NCI-H187 (cell line): ENCODE results near the gene TUSC2.
"Not testable (repeated sequence)": the region's sequence is repeated elsewhere in the genome, so short reads cannot be mapped to it uniquely, and the experiment has no call there.

Source experiments
- DNase-seq, 2 experiments: peaks; one replicate each; lab custom pipeline; 2025; lab: John Stamatoyannopoulos, UW

Gene TUSC2

DNA sequence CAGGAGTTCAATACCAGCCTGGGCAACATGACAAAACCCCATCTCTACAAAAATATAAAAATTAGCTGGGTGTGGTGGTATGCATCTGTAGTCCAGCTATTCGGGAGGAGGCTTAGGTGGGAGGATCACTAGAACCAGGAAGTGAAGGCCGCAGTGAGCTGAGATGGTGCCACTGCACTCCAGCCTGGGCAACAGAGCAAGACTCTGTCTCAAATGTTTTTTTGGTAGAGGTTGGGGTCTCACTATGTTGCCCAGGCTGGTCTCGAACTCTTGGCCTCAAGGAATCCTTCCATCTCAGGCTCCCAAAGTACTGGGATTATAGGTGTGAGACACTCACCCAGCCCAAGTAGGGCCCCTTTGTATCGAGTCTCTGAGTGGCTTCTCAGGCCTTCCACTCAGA is 33.9 kb downstream of the TUSC2 start:
- DNase-seq, result no peak

- DNase-seq, result no peak
These were observed 34.8 kb downstream of the TUSC2 start for GRCh38 chr3:50293079-50293801.

DNA sequence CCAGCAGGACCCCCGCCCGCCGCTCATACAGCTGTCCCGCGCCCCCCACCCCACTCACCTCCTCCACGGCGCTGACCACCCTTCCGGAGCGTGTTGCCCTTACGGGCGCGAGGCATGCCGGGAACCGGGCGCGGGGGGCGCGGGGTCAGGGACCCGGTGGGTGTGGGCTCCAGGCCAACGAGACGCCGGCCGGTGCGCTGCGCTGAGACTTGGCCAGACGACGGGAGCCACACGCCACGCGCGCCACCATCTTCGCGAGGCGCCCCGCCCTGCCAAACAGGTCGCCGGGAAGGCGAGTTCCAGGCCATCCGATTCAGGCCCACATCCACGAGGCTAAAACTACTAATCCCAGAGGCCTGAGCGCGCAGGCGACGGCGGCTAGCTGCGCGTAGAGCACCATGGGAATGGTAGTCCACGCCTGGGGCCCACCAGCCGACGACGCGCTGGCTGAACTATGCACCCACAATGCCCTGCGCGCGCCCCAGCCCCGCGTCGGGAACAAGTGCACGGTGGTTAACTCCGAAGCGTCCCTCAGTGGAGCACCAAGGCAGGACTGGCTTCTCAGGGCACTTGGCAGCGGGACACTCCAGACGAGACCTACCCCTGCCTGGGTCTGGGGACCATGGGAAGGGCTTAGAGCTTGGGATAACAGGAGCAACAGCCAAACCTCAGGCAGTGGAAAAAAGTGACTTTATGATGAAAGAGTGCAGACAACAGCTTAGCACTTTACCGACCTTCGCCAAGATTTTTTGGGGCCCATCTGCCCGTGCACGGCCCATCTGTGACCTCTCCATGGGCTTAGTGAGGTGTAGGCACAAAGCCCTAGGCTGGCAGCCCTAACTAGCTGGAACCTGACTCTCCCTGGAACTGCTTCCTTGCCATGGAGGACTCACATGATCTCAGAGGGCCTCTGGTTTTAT is 35.6 kb downstream of the TUSC2 start, which contains the start of gene IFRD2:
TSS of gene IFRD2 (minus strand) at position 271 of the 920 bp plus-strand sequence. CDS start at position 116, 155 bp downstream.
- peak; percentile 64 to 92 for DNase-seq

DNA sequence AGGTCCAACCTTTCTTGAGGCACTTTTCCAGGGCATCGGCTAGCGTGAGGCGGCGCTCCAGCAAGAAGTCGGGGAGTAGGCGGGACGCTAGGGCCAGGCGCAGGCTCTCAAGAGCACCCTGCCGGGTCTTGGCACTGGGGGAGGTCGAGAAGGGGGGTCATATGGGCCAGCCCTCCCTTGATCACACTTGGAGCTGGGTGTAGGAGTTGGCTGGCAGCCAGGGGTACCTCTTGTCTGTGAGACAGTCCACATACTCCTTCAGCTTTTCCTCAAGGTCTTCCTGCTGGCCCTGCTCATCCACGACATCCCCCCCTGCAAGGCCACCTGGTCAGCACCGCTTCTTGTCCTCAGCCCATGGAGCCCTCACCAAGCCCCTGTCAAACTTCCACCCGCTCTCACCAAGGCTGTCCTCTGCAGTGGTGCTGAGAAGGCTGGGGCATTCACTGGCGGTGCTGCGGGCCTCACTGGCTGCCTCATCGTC is 37.8 kb downstream of the TUSC2 start:
- DNase-seq, result no peak

DNA sequence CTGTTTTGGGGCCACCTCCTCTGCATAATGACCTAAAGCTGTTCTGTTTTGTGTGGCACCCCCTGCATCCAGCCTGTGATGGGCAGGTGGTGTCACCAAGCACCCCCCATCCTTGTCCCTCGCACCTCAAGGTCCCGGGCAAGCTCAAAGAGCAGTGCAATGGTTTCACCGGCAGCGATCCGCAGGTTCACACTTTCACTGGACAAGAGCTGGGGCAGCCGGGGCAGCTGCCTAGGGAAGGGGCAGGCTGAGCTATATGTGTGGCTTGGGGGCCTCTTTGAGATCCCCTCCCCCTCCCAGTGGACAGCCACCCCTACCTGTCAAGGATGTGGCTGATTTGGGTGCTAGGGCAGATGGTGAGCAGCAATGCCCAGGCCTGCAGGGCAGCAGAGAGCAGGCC is 38.9 kb downstream of the TUSC2 start:
- no peak for DNase-seq

DNA sequence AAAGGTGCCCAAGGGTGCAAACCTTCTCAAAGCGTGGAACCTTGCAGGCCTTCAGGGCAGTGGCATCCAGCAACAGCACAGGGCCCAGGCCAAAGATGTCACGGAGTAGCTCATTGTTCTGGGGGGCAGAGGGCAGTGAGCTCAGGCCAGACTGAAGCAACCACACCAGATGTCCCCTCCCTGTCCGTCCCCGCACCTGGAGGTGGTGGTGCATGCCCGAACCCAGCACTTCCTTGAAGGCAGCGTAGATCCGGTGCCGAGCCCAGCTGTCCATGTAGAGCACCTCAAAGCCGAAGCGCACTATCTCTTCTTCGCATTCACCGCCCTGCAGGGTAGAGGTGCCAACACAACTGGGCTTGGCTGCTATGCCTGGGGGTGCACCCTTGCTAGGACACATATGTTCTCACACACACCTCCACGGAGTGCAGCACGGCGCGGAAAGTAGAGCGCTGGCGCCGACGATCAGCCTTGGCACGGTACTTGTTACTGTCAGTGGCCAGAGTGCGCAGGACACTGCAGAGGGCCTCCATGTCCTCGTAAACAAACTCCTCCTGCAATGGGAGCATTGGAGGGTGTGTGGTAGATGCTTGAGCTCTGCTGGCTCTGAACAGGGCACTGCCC is 39.5 kb downstream of the TUSC2 start:
- no peak for DNase-seq

- DNase-seq, result no peak
These were observed 40.8 kb downstream of the TUSC2 start for GRCh38 chr3:50287262-50287661.

DNA sequence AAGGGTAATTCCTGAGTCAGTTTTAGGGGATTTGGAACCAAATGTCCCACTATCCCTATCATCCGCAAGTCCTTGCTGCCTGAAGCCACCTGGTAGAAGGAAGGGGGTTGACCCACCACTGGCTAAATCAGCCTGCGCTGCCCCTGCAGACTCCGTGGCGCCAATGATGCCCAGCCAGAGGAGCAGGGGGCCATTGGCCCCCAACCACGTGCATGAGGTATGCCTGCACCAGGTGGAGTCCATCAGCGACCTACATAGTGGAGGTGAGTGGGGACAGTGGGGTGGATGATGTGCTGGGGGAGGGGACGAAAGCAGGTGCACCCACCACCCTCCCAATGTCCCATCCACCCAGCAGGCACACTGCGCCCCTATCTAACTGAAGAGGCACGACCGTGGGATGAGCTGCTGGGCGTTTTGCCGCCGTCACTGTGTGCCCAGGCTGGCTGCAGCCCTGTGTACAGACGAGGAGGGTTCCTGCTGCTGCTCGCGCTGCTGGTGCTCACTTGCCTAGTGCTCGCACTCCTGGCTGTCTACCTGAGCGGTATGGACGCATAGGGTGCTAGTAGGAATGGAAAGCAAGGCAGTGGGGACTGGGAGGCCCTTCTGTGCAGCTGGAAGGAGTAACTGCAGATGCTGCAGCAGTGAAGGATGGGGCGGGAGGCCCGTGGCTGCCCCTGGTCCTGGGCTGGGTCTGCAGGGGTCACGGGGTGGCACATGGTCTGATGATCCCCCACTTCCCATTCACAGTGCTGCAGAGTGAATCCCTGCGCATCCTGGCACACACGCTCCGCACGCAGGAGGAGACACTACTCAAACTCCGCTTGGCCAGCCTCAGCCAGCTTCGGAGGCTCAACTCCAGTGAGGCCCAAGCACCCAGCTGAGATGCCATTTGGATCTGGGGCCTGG is 41.4 kb downstream of the TUSC2 start:
- DNase-seq, result no peak

- not testable (repeated sequence) for DNase-seq
These were observed 43.9 kb downstream of the TUSC2 start for GRCh38 chr3:50284121-50284520.

DNA sequence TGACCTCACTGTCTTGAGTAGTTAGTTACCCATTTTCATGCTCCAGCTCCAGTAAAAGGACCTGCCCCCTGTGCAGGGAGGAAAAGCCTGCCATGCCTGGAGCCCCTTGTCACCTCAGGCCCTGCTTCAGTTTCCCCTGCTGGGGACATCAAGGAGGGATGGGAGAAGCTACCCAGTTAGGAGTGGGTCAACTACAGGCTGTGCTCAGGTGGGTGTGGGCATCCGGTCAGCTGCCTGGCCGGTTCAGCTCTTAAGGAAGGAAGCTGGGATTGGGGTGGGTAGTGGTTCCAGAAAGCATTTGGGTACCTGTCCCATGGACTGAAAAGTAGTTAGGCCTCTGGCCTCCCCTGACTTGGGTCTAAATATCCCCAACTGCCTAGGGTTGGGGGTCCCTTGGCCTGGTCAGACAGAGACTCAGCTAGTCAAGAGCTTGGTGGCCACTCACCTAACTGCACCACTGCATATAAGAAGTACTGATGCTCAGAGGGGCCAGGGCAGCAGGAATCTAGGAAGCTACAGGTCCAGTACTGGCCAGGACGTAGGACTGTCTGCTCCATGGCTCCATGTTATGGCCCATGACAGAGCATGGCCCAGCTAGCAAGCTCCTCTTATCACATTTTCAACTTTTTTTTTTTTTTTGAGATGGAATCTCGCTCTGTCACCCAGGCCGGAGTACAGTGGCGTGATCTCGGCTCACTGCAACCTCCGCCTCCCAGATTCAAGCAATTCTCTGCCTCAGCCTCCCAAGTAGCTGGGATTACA is 48.6 kb downstream of the TUSC2 start:
- DNase-seq, result no peak

GRCh38 chr3:50278880-50279224 is 49.2 kb downstream of the TUSC2 start, which contains the start of gene LSMEM2:
Gene LSMEM2 (plus strand): TSS chr3:50279087. CDS start chr3:50279114, 27 bp downstream.
- DNase-seq, result no peak

DNA sequence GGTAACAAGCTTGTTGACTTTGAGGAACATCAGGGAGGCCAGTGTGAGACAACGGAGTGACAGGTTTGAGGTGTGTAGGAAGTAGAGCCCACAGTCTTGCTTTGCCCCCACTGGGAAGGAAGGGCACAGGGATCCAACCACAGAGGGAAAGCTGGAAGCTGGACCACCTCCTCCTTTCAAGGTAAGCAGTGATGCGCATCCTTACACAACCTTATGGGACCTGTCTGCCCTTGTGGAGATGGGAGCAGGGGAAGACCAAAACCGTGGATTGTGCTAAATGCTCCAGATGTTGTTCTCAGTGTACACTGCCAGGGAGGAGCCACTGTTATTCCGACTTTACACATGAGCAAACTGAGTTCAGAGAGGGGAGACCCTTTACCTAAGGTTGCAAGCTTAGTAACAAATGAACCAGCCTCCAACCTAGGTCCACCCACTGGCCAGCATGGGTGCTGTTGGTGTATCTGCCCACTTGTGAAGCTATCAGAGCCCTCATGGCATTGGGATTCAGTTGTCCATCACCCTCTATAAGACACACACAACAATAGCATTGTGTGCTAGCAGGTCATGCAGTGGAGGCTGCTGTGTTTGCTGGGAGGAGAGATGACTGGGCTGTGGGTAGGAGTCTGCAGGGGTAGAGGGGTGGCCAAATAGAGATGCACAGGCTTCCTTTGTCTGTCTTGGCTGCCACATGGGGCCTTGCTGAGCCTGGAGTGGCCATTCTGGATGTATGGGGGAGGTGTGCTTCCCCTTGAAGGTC is 49.7 kb downstream of the TUSC2 start:
- no peak for DNase-seq

- DNase-seq, result no peak
These were observed 51.3 kb downstream of the TUSC2 start for GRCh38 chr3:50276762-50277101.

DNA sequence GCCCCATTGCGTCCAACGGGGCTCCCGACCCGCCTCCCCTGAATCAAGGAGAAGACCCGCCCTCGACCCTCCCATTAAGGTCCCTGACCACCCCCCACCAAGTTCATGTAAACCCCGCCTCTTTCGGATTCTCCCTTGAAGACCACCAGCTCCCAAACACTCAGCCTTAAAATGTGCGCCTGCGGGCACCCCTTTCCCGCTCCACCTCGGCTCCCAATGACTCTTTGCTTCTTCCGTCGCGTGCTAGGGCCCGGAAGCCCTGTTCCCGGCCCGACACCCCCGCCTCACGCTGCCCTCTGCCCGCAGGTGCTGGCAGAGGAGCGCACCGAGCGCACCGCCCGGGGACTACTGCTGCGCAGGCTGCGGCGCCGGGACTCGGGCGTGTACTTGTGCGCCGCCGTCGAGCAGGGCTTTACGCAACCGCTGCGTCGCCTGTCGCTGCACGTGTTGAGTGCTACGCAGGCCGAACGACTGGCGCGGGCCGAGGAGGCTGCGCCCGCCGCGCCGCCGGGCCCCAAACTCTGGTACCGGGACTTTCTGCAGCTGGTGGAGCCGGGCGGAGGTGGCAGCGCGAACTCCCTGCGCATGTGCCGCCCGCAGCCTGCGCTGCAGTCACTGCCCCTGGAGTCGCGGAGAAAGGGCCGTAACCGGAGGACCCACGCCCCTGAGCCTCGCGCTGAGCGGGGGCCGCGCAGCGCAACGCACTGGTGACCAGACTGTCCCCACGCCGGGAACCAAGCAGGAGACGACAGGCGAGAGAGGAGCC is 51.8 kb downstream of the TUSC2 start:
- DNase-seq, result no peak

DNA sequence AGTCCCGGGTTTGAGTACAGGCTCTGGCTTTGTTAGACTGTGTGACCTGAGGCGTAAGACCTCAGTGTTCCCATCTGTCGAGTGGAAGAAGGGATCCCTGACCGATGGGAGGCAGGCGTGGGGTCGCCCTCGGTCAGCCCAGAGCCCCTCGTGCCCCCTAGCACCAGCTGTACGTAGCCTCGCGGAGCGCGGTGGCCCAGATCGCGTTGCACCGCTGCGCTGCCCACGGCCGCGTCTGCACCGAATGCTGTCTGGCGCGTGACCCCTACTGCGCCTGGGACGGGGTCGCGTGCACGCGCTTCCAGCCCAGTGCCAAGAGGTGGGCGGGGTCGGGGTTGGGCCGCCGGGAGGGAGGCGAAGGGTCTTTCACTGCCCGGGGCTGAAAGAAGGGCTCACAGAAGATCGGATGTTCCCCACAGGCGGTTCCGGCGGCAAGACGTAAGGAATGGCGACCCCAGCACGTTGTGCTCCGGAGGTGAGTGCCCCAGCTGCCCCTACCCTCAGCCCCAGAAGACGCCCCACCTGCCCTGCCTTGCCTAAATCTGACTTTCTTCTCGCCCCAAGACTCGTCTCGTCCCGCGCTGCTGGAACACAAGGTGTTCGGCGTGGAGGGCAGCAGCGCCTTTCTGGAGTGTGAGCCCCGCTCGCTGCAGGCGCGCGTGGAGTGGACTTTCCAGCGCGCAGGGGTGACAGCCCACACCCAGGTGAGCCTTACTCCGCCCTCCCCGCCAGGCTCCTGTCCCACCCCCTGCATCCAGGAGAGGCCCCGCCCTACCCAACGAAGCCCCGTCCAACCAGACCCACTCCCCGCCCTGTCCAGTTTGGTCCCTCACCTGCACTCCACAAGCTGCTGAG is 52.7 kb downstream of the TUSC2 start:
- DNase-seq, result no peak
